H1 (cell line): Measurements from ENCODE around the gene NAPA. TPM values are rescaled to one million over a fixed set of nuclear protein-coding genes. Genes with fewer than 3 reads are reported as not detected.

Source experiments
- CTCF ChIA-PET: fragments of 300-600 bp; sonication (Branson Sonifier 250); formaldehyde crosslinking; loops from one replicate; lab custom pipeline; 2021; ENCODE audit not compliant: partially characterized antibody; lab: Charles Lee
- POLR2A ChIA-PET: fragments of 300-600 bp; sonication (Branson Sonifier 250); formaldehyde crosslinking; loops from one replicate; lab custom pipeline; 2021; ENCODE audit warnings: inconsistent platforms; ENCODE audit not compliant: partially characterized antibody; lab: Charles Lee
- DNase-seq, 2 experiments: peaks; one replicate each; pipeline versions ENCODE4 v3.0.0 to v3.0.0-alpha.2; 2010 to 2022; ENCODE audit warnings: low spot score in 2 of 2, low read depth in 1 of 2, mixed read lengths in 1 of 2
- FAIRE-seq: peaks from 2 replicates; lab custom pipeline; 2011; peaks lifted over from hg19 to GRCh38; lab: Jason Lieb, UNC
- H2AFZ ChIP-seq: 2 replicates; pipeline ENCODE4 v1.8.1; 2012; ENCODE audit warnings: low read length, inconsistent platforms
- H2AK5ac ChIP-seq: 2 replicates; pipeline ENCODE4 v1.6.1; 2013; ENCODE audit warnings: low read depth, low read length
- H2BK120ac ChIP-seq: replicated peaks from 2 replicates; pipeline ENCODE3; 2013; ENCODE audit warnings: low read depth, low read length, inconsistent platforms
- H2BK12ac ChIP-seq: 2 replicates; pipeline ENCODE4 v1.6.1; 2013; ENCODE audit warnings: low read depth, low read length
- H2BK15ac ChIP-seq: 2 replicates; pipeline ENCODE4 v1.6.1; 2013; ENCODE audit warnings: low read length
- H2BK20ac ChIP-seq: 2 replicates; pipeline ENCODE4 v1.6.1; 2013; ENCODE audit warnings: low read length
- H2BK5ac ChIP-seq: 2 replicates; pipeline ENCODE4 v1.6.1; 2013; ENCODE audit warnings: low read depth, low read length
- H3K14ac ChIP-seq: 2 replicates; pipeline ENCODE4 v1.6.1; 2013; ENCODE audit warnings: inconsistent platforms; ENCODE audit not compliant: insufficient read length
- H3K18ac ChIP-seq: 2 replicates; pipeline ENCODE4 v1.6.1; 2013; ENCODE audit warnings: low read length; ENCODE audit errors: extremely low read depth
- H3K23ac ChIP-seq: 2 replicates; pipeline ENCODE4 v1.6.1; 2013; ENCODE audit warnings: inconsistent platforms; ENCODE audit not compliant: insufficient read length
- H3K23me2 ChIP-seq: 2 replicates; pipeline ENCODE4 v1.6.1; 2013; ENCODE audit warnings: low read depth, low read length
- H3K27ac ChIP-seq: 2 replicates; pipeline ENCODE4 v1.6.1; 2011; ENCODE audit warnings: low read depth, low read length, inconsistent platforms
- H3K27me3 ChIP-seq, 4 experiments: replicated peaks in 1 of 4; 1 replicate in 1 of 4; 2 replicates in 3 of 4; pipeline versions ENCODE4 v1.6.1 to v1.8.1; 2011 to 2013; ENCODE audit warnings: low read length in 3 of 4, mild to moderate bottlenecking in 3 of 4, inconsistent platforms in 2 of 4, mixed read lengths in 2 of 4, moderate library complexity in 1 of 4; ENCODE audit not compliant: control insufficient read depth in 3 of 4, insufficient read depth in 3 of 4; ENCODE audit errors: extremely low read depth in 1 of 4
- H3K36me3 ChIP-seq, 4 experiments: 2 replicates each; pipeline versions ENCODE4 v1.6.1 to v1.8.1; 2011 to 2013; ENCODE audit warnings: mild to moderate bottlenecking in 4 of 4, low read length in 3 of 4, moderate library complexity in 2 of 4, control low read depth in 1 of 4, inconsistent platforms in 1 of 4; ENCODE audit not compliant: insufficient read depth in 4 of 4, control insufficient read depth in 2 of 4
- H3K4ac ChIP-seq: replicated peaks from 2 replicates; pipeline ENCODE3; 2013; ENCODE audit warnings: low read length, low read depth, mixed read lengths, inconsistent platforms; ENCODE audit not compliant: insufficient read length
- H3K4me1 ChIP-seq, 4 experiments: replicated peaks in 1 of 4; 1 replicate in 1 of 4; 2 replicates in 3 of 4; pipeline versions ENCODE4 v1.6.1 to v1.8.1; 2011 to 2013; ENCODE audit warnings: low read length in 3 of 4, inconsistent platforms in 2 of 4, mixed read lengths in 1 of 4; ENCODE audit not compliant: insufficient read depth in 4 of 4, control insufficient read depth in 3 of 4
- H3K4me2 ChIP-seq, 2 experiments: 2 replicates each; pipeline versions ENCODE4 v1.6.1 to v1.8.1; 2011 to 2013; ENCODE audit warnings: low read depth in 2 of 2, low read length in 2 of 2, control low read depth in 1 of 2, inconsistent platforms in 1 of 2, mild to moderate bottlenecking in 1 of 2; ENCODE audit not compliant: insufficient read depth in 1 of 2
- H3K4me3 ChIP-seq, 4 experiments: fragments of 200-600, 300-600 bp in 1 of 4; sonication (generic), shearing (Covaris generic), sonication (Bioruptor Twin) in 1 of 4; 2 replicates each; pipeline versions ENCODE4 v1.5.1 to v1.8.1; 2011 to 2016; ENCODE audit warnings: low read length in 4 of 4, low read depth in 3 of 4, control low read depth in 2 of 4, inconsistent platforms in 2 of 4, mild to moderate bottlenecking in 2 of 4, mixed read lengths in 1 of 4, moderate library complexity in 1 of 4; ENCODE audit not compliant: insufficient read depth in 2 of 4; ENCODE audit errors: extremely low read depth in 1 of 4
- H3K56ac ChIP-seq: replicated peaks from 2 replicates; pipeline ENCODE3; 2013; ENCODE audit warnings: low read depth, mild to moderate bottlenecking, mixed read lengths, low read length, inconsistent platforms; ENCODE audit not compliant: insufficient read length
- H3K79me1 ChIP-seq: 2 replicates; pipeline ENCODE4 v1.6.1; 2013; ENCODE audit warnings: low read depth, low read length, control low read depth
- H3K79me2 ChIP-seq, 2 experiments: 2 replicates each; pipeline versions ENCODE4 v1.6.1 to v1.8.1; 2012 to 2013; ENCODE audit warnings: low read length in 2 of 2, mild to moderate bottlenecking in 2 of 2, inconsistent platforms in 1 of 2; ENCODE audit not compliant: insufficient read depth in 2 of 2, control insufficient read depth in 1 of 2
- H3K9ac ChIP-seq, 4 experiments: replicated peaks in 1 of 4; 1 replicate in 1 of 4; 2 replicates in 3 of 4; pipeline versions ENCODE4 v1.6.1 to v1.8.1; 2011 to 2013; ENCODE audit warnings: low read depth in 3 of 4, low read length in 3 of 4, control low read depth in 2 of 4, mild to moderate bottlenecking in 2 of 4, moderate library complexity in 2 of 4, inconsistent platforms in 1 of 4; ENCODE audit errors: extremely low read depth in 1 of 4
- H3K9me3 ChIP-seq, 2 experiments: 2 replicates each; pipeline versions ENCODE4 v1.6.1 to v1.8.1; 2012 to 2013; ENCODE audit warnings: mild to moderate bottlenecking in 2 of 2, moderate library complexity in 2 of 2, control low read depth in 1 of 2, inconsistent platforms in 1 of 2, low read depth in 1 of 2, low read length in 1 of 2, mixed read lengths in 1 of 2; ENCODE audit not compliant: insufficient read depth in 2 of 2
- H4K20me1 ChIP-seq, 2 experiments: replicated peaks in 1 of 2; 2 replicates each; pipeline versions ENCODE3 to v1.8.1; 2011 to 2013; ENCODE audit warnings: inconsistent platforms in 2 of 2, low read length in 2 of 2, mild to moderate bottlenecking in 1 of 2; ENCODE audit not compliant: insufficient read depth in 2 of 2, control insufficient read depth in 1 of 2
- H4K5ac ChIP-seq: 2 replicates; pipeline ENCODE4 v1.6.1; 2013; ENCODE audit warnings: low read length, low read depth, mixed read lengths, inconsistent platforms; ENCODE audit not compliant: insufficient read length
- H4K8ac ChIP-seq: 2 replicates; pipeline ENCODE4 v1.8.0; 2013; ENCODE audit warnings: mild to moderate bottlenecking, moderate library complexity, low read length, inconsistent platforms; ENCODE audit not compliant: insufficient read depth; ENCODE audit errors: extremely low read depth
- H4K91ac ChIP-seq: replicated peaks from 2 replicates; pipeline ENCODE3; 2013; ENCODE audit warnings: low read length, mixed read lengths, inconsistent platforms; ENCODE audit not compliant: insufficient read length
- CTBP2 ChIP-seq: IDR thresholded peaks from 2 replicates; pipeline ENCODE4 v1.7.0; 2011; ENCODE audit warnings: borderline replicate concordance, mild to moderate bottlenecking, moderate library complexity, mixed read lengths, low read length; ENCODE audit not compliant: insufficient read depth, insufficient read length
- RAD21 ChIP-seq, 2 experiments: IDR thresholded peaks in 1 of 2; conservative IDR thresholded peaks in 1 of 2; 2 replicates each; pipeline ENCODE4 v1.6.1; 2011; ENCODE audit warnings: low read depth in 2 of 2, low read length in 2 of 2, improper control_type of control experiment in 1 of 2, inconsistent platforms in 1 of 2, mild to moderate bottlenecking in 1 of 2, moderate library complexity in 1 of 2
- RFX5 ChIP-seq: IDR thresholded peaks from 2 replicates; pipeline ENCODE4 v1.6.1; 2011; ENCODE audit warnings: low read depth, low read length, improper control_type of control experiment, borderline replicate concordance
- TBP ChIP-seq: IDR thresholded peaks from 2 replicates; pipeline ENCODE4 v1.6.1; 2011; ENCODE audit warnings: low read depth, low read length, improper control_type of control experiment
- WGBS, 2 experiments: shearing (Covaris generic) in 1 of 2; methylation state at CpG; one replicate each; pipeline versions ENCODE4 v1.1.6 to v1.1.7; 2013 to 2015; ENCODE audit warnings: low lambda C conversion rate in 2 of 2, mixed read lengths in 2 of 2, inconsistent platforms in 1 of 2, low coverage in 1 of 2, missing lambda C conversion rate in 1 of 2; ENCODE audit not compliant: insufficient replicate concordance in 2 of 2, insufficient coverage in 1 of 2, insufficient read length in 1 of 2; ENCODE audit errors: extremely low coverage in 1 of 2, missing lambda C conversion rate in 1 of 2; 5-methylcytosine and 5-hydroxymethylcytosine counted together
- polyA plus RNA-seq, 7 experiments: library from polyadenylated mRNA; depleted of rRNA in 3 of 7; stranded (reverse) in 5 of 7; unstranded in 2 of 7; fragments of >200 nt in 5 of 7; fragments of 200-250 nt in 2 of 7; gene quantifications; 1 replicate in 5 of 7; 2 replicates in 1 of 7; 4 replicates in 1 of 7; pipeline versions ENCODE4 v1.2.1 to v1.2.3, GENCODE V29; 2011 to 2013; ENCODE audit warnings: missing spikeins in 2 of 7, mixed read lengths in 2 of 7
- total RNA-seq: library from RNA; stranded (reverse); fragmentation: NEBNext Ultra II Directional; extraction: Animal tissue kit (Norgen Biotek cat#: 25700); gene quantifications from 2 replicates; pipeline ENCODE4 v1.2.1, GENCODE V29; 2021
- TF ChIP-seq, protein P1 (sequence below), 3 experiments: IDR thresholded peaks; 1 replicate in 2 of 3; 2 replicates in 1 of 3; pipeline versions ENCODE4 v1.5.1 to v1.6.1; 2011; ENCODE audit warnings: low read length in 3 of 3, mild to moderate bottlenecking in 3 of 3, inconsistent platforms in 2 of 3, low read depth in 1 of 3, moderate library complexity in 1 of 3; ENCODE audit not compliant: insufficient read depth in 1 of 3; ENCODE audit errors: control extremely low read depth in 1 of 3

NAPA gene
- total and polyA plus RNA-seq, 2 of the 8 experiments (the other 6 are each of a cell fraction or from before 2014, with no cell fraction given) = 58.5 to 78.2 TPM

GRCh38 chr19:47540748-47541147 is 25.9 kb upstream of the NAPA start:
- Histone ChIP-seq H2BK120ac (no peak overlapping the region), H2BK15ac (no peak overlapping the region), H3K27ac (no peak overlapping the region), H2AK5ac (no peak overlapping the region), H4K20me1 (no peaks in the 10 kb centered on the region), H3K4me3 (no peak overlapping the region), H3K27me3 (no peaks in the 10 kb centered on the region), H4K5ac (no peak overlapping the region), H3K56ac (no peak overlapping the region), H3K9me3 (no peaks in the 10 kb centered on the region; a peak in 1 of 4 replicates), H3K36me3 (no peaks in the 10 kb centered on the region), H2BK20ac (no peak overlapping the region), H3K14ac (no peak overlapping the region), H3K18ac (no peak overlapping the region), H3K4ac (no peak overlapping the region), H3K4me2 (no peak overlapping the region), H4K91ac (no peak overlapping the region), H3K79me2 (no peaks in the 10 kb centered on the region), H2AFZ (no peak overlapping the region), H3K79me1 (no peaks in the 10 kb centered on the region), H3K9ac (no peak overlapping the region), H3K4me1 (peaks cover 0 to 4% (median 0%) of the 10 kb centered on the region in 4 experiments; a peak in 1 of 7 replicates), H2BK5ac (no peak overlapping the region), H3K23me2 (no peaks in the 10 kb centered on the region), H2BK12ac (no peak overlapping the region), H4K8ac (peak overlapping the region; percentile 41; the same call in 1 of the 2 replicates), H3K23ac (no peak overlapping the region)
- ChIA-PET CTCF (interaction anchor here (0.6 to 2.8 kb wide), 9 partner anchors 10 to 165 kb away, joined by 3 to 9 read pairs (median 3); no protein-coding TSS in a partner anchor), POLR2A (interaction anchor here (1.0 to 1.4 kb wide), 2 partner anchors 11 to 57 kb away, joined by 3 to 4 read pairs; partner anchors contain the start of gene KPTN)
- 66% methylated on average over 4 of the region's 4 CpGs; no CpG with 5 or more reads in 1 of the 2 experiments for WGBS, 2 experiments
- DNase-seq (no peak), FAIRE-seq (no peak)
- TF ChIP-seq TBP = no peak
- TF ChIP-seq RAD21 (IDR thresholded peaks at IDR 0.05 in 1 of 2, conservative IDR thresholded peaks at IDR 0.05 in 1 of 2; ENCODE audit: low read depth in 2 of 2, low read length in 2 of 2) = peak; percentile 42 to 59; a peak in 3 of 4 replicates
- TF ChIP-seq, protein P1, sequence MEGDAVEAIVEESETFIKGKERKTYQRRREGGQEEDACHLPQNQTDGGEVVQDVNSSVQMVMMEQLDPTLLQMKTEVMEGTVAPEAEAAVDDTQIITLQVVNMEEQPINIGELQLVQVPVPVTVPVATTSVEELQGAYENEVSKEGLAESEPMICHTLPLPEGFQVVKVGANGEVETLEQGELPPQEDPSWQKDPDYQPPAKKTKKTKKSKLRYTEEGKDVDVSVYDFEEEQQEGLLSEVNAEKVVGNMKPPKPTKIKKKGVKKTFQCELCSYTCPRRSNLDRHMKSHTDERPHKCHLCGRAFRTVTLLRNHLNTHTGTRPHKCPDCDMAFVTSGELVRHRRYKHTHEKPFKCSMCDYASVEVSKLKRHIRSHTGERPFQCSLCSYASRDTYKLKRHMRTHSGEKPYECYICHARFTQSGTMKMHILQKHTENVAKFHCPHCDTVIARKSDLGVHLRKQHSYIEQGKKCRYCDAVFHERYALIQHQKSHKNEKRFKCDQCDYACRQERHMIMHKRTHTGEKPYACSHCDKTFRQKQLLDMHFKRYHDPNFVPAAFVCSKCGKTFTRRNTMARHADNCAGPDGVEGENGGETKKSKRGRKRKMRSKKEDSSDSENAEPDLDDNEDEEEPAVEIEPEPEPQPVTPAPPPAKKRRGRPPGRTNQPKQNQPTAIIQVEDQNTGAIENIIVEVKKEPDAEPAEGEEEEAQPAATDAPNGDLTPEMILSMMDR (IDR thresholded peaks at IDR 0.05; ENCODE audit: control extremely low read depth in 1 of 3, insufficient read depth in 1 of 3, low read depth in 1 of 3, low read length in 3 of 3) = peak; percentile 10 to 64 (median 39); a peak in 3 of 4 replicates
- TF ChIP-seq CTBP2 = no peak
- TF ChIP-seq RFX5 = no peak
